K562 (cell line): ENCODE measurements around the gene LYPD6B. TPM values are rescaled to one million over a fixed set of nuclear protein-coding genes. Genes with fewer than 3 reads are reported as not detected.

Experiments
- ATAC-seq: fragments of 200-7000 bp; cut with Tn5 transposase; 3 replicates; pipeline ENCODE4 v1.9.1; 2020; ENCODE audit warnings: moderate library complexity
- BruUV-seq: library from RNA; stranded (reverse); fragments of 400-500 nt; replicated peaks from 2 replicates; lab custom pipeline; 2021; lab: Mats Ljungman, UMichigan
- CTCF ChIA-PET: fragments of 300-600 bp; formaldehyde crosslinking; extraction: SDS; loops from one replicate; lab custom pipeline; 2021; ENCODE audit warnings: low intra/inter-chr PET ratio; lab: Yijun Ruan, JAX
- POLR2A ChIA-PET: fragments of 300-600, 350-650 bp; sonication (Branson Sonifier 250); formaldehyde crosslinking; extraction: SDS; loops from one replicate; lab custom pipeline; 2021; ENCODE audit warnings: antibody characterized with exemption, inconsistent platforms; lab: Yijun Ruan, JAX
- DNase-seq, 4 experiments: peaks; one replicate each; pipeline versions ENCODE4 v3.0.0 to v3.0.0-alpha.2; 2011 to 2018; ENCODE audit warnings: low spot score in 3 of 4, mixed read lengths in 3 of 4; ENCODE audit errors: extremely low read depth in 1 of 4
- FAIRE-seq: peaks from 2 replicates; lab custom pipeline; 2011; peaks lifted over from hg19 to GRCh38; lab: Jason Lieb, UNC
- H2AFZ ChIP-seq: 2 replicates; pipeline ENCODE4 v1.6.0; 2011; ENCODE audit warnings: low read depth, low read length, control low read depth, inconsistent platforms
- H3K27ac ChIP-seq: fragments of 200-600 bp; 3 replicates; pipeline ENCODE4 v1.8.0; 2011; ENCODE audit warnings: low read depth, mild to moderate bottlenecking, control low read depth, inconsistent platforms, low read length, moderate library complexity, mixed read lengths; ENCODE audit errors: extremely low read depth
- H3K27me3 ChIP-seq, 2 experiments: fragments of 300-600 bp in 1 of 2; 2 replicates in 1 of 2; 3 replicates in 1 of 2; pipeline versions ENCODE4 v1.6.0 to v1.8.0; 2011; ENCODE audit warnings: inconsistent platforms in 2 of 2, low read length in 2 of 2, mild to moderate bottlenecking in 1 of 2, mixed read lengths in 1 of 2, moderate library complexity in 1 of 2; ENCODE audit not compliant: control insufficient read depth in 2 of 2, insufficient read depth in 2 of 2
- H3K36me3 ChIP-seq: fragments of 300-600 bp; 3 replicates; pipeline ENCODE4 v1.8.0; 2011; ENCODE audit warnings: mild to moderate bottlenecking, low read length, inconsistent platforms; ENCODE audit not compliant: control insufficient read depth, insufficient read depth
- H3K4me1 ChIP-seq, 2 experiments: fragments of 200-600 bp in 1 of 2; replicated peaks in 1 of 2; 2 replicates in 1 of 2; 3 replicates in 1 of 2; pipeline versions ENCODE4 v1.5.1 to v1.8.0; 2011; ENCODE audit warnings: inconsistent platforms in 2 of 2, low read length in 2 of 2, mild to moderate bottlenecking in 1 of 2, mixed read lengths in 1 of 2, moderate library complexity in 1 of 2; ENCODE audit not compliant: control insufficient read depth in 2 of 2, insufficient read depth in 2 of 2
- H3K4me2 ChIP-seq: 2 replicates; pipeline ENCODE4 v1.6.1; 2011; ENCODE audit warnings: low read length, control low read depth, inconsistent platforms, mixed read lengths; ENCODE audit not compliant: insufficient read depth
- H3K4me3 ChIP-seq: fragments of 200-600 bp; sonication (generic), shearing (Covaris generic); 2 replicates; pipeline ENCODE4 v1.5.1; 2016; ENCODE audit warnings: control low read depth, inconsistent platforms
- H3K79me2 ChIP-seq: fragments of 200-600 bp; 3 replicates; pipeline ENCODE4 v1.8.0; 2011; ENCODE audit warnings: low read length, inconsistent platforms; ENCODE audit not compliant: control insufficient read depth, insufficient read depth
- H3K9ac ChIP-seq, 2 experiments: 2 replicates each; pipeline versions ENCODE4 v1.6.0 to v1.6.1; 2011; ENCODE audit warnings: low read depth in 2 of 2, low read length in 2 of 2, control low read depth in 1 of 2, inconsistent platforms in 1 of 2, mild to moderate bottlenecking in 1 of 2, mixed read lengths in 1 of 2; ENCODE audit not compliant: insufficient read depth in 1 of 2
- H3K9me1 ChIP-seq: one replicate; pipeline ENCODE4 v1.6.0; 2011; ENCODE audit warnings: inconsistent platforms, mild to moderate bottlenecking, low read length, moderate library complexity; ENCODE audit not compliant: control insufficient read depth, insufficient read depth
- H3K9me3 ChIP-seq: replicated peaks from 2 replicates; pipeline ENCODE4 v1.5.1; 2011; ENCODE audit warnings: low read depth, low read length, inconsistent platforms; ENCODE audit not compliant: control insufficient read depth, insufficient read depth
- H4K20me1 ChIP-seq: replicated peaks from 2 replicates; pipeline ENCODE4 v1.6.1; 2011; ENCODE audit warnings: low read length, inconsistent platforms, mixed read lengths; ENCODE audit not compliant: control insufficient read depth, insufficient read depth
- ARID2 ChIP-seq: fragments of 450-650 bp; IDR thresholded peaks from 2 replicates; pipeline ENCODE4 v1.6.1; 2017; ENCODE audit warnings: antibody characterized with exemption, mild to moderate bottlenecking
- FOXM1 ChIP-seq, 2 experiments: fragments of 450-650 bp in 1 of 2; sonication (generic) in 1 of 2; formaldehyde crosslinking in 1 of 2; IDR thresholded peaks; 2 replicates each; pipeline versions ENCODE4 v1.6.1 to v1.9.0; 2017 to 2022; ENCODE audit warnings: low read depth in 2 of 2, mild to moderate bottlenecking in 2 of 2, missing genetic modification reagents in 1 of 2, moderate library complexity in 1 of 2
- SNIP1 ChIP-seq: fragments of 450-650 bp; IDR thresholded peaks from 2 replicates; pipeline ENCODE4 v1.7.1; 2017; ENCODE audit warnings: low read depth, mild to moderate bottlenecking
- TFAP4 ChIP-seq: sonication (generic); formaldehyde crosslinking; IDR thresholded peaks from 2 replicates; pipeline ENCODE4 v1.8.0; 2022; ENCODE audit warnings: missing genetic modification reagents, mild to moderate bottlenecking, moderate library complexity, borderline replicate concordance
- THRAP3 ChIP-seq: fragments of 450-650 bp; IDR thresholded peaks from 2 replicates; pipeline ENCODE4 v1.6.1; 2016; ENCODE audit warnings: mild to moderate bottlenecking, inconsistent platforms, borderline replicate concordance
- YY1 ChIP-seq, 3 experiments: IDR thresholded peaks; 2 replicates each; pipeline ENCODE4 v1.6.1; 2011; ENCODE audit warnings: low read length in 2 of 3, mild to moderate bottlenecking in 2 of 3, moderate library complexity in 2 of 3, borderline replicate concordance in 1 of 3, control low read depth in 1 of 3, low read depth in 1 of 3; ENCODE audit not compliant: insufficient read depth in 3 of 3, insufficient replicate concordance in 2 of 3, control insufficient read depth in 1 of 3, insufficient read length in 1 of 3; ENCODE audit errors: extremely low read depth in 1 of 3
- ZNF740 ChIP-seq, 3 experiments: fragments of 200-800 bp in 1 of 3; sonication (Bioruptor generic) in 1 of 3; sonication (generic) in 1 of 3; formaldehyde crosslinking in 1 of 3; IDR thresholded peaks; 2 replicates each; pipeline versions ENCODE4 v1.6.1 to v1.8.0; 2016 to 2022; ENCODE audit warnings: mild to moderate bottlenecking in 2 of 3, missing compliant biosample characterization in 2 of 3, missing genetic modification characterization in 2 of 3, missing genetic modification reagents in 1 of 3
- WGBS: fragments of 100-300 bp; shearing (Covaris generic); methylation state at CpG from one replicate; pipeline ENCODE4 v1.1.6; 2016; ENCODE audit warnings: low coverage, mixed read lengths; ENCODE audit not compliant: insufficient coverage; ENCODE audit errors: missing lambda C conversion rate; 5-methylcytosine and 5-hydroxymethylcytosine counted together
- in situ Hi-C: fragments of 300-500 bp; cut with MboI; formaldehyde crosslinking; loops from 4 replicates; pipeline ENCODE4 v1.15.0; 2018; ENCODE audit warnings: inconsistent platforms, mixed read lengths
- intact Hi-C: fragments of 100-400 bp; cut with micrococcal nuclease; formaldehyde crosslinking; loops from 2 replicates; pipeline ENCODE4 v1.14.2; 2022
- polyA plus RNA-seq, 8 experiments: library from polyadenylated mRNA; depleted of rRNA in 4 of 8; stranded (reverse) in 5 of 8; unstranded in 3 of 8; fragments of >200 nt; fragmentation: Nextera tagmentation in 2 of 8; fragmentation: Illumina TruSeq in 1 of 8; extraction: Ambion mirVana in 2 of 8; extraction: Trizol in 1 of 8; gene quantifications; 2 replicates each; pipeline versions ENCODE4 v1.2.1 to v1.2.3, GENCODE V29; 2011 to 2014; ENCODE audit warnings: inconsistent platforms in 1 of 8, missing spikeins in 1 of 8
- total RNA-seq, 7 experiments: library from RNA; depleted of rRNA in 6 of 7; stranded (reverse); fragments of >200 nt in 6 of 7; fragmentation: Illumina TruSeq in 2 of 7; extraction: Trizol in 2 of 7; gene quantifications; 2 replicates each; pipeline versions ENCODE4 v1.2.1 to v1.2.3, GENCODE V29; 2011 to 2021; ENCODE audit warnings: low replicate concordance in 1 of 7
- TF ChIP-seq, protein P1 (sequence below): fragments of 250-450 bp; sonication (Bioruptor Pico); IDR thresholded peaks from 2 replicates; pipeline ENCODE4 v1.5.0; 2020; ENCODE audit warnings: mild to moderate bottlenecking
- TF ChIP-seq, protein P2 (sequence below): fragments of 450-650 bp; IDR thresholded peaks from 2 replicates; pipeline ENCODE4 v1.7.1; 2018; ENCODE audit warnings: mild to moderate bottlenecking, low read depth; ENCODE audit not compliant: partially characterized antibody

LYPD6B gene
- total and polyA plus RNA-seq, 9 of the 15 experiments (the other 6 are each of a cell fraction or from before 2014, with no cell fraction given) = not detected

DNA sequence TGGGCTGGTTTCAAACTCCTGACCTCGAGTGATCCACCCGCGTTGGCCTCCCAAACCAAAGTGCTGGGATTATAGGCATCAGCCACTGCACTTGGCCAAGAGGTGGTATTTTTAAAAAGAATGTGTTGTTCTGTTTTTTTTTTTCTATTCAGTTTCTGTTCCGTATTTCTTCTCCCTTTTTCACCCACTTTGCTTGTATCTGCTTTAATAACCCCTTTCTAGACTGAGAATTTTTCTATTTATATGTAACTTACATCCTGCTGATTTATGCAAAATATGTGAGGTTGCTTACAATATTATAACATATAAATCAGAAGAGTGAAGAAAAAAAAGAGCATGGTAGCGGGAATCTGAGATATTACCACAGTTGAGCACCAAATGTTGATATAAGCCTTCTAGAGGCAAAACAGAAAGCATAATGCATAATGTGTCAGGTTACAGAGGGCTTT, 17.2 kb upstream of the LYPD6B start:
- DNase-seq (no peak), ATAC-seq (no peak), FAIRE-seq (no peak)
- no peaks in the 10 kb centered on the region for H3K36me3 ChIP-seq
- 0% methylated on average over 5 of the region's 5 CpGs for WGBS
- H3K27ac ChIP-seq = no peak overlapping the region
- CTCF ChIA-PET = interaction anchor here (0.6 kb wide), 1 partner anchor 1726 kb away, joined by 3 read pairs; no protein-coding TSS in a partner anchor
- H3K9me1 ChIP-seq = no peaks in the 10 kb centered on the region
- H3K4me1 ChIP-seq = no peaks in the 10 kb centered on the region
- no peaks in the 10 kb centered on the region for H3K79me2 ChIP-seq
- no peaks in the 10 kb centered on the region for H4K20me1 ChIP-seq
- no TSS peak for BruUV-seq
- no peak overlapping the region for H2AFZ ChIP-seq
- H3K4me3 ChIP-seq = no peak overlapping the region
- no peak overlapping the region for H3K4me2 ChIP-seq
- H3K27me3 ChIP-seq = peaks cover 8 to 10% of the 10 kb centered on the region in 2 experiments; a peak in 2 of 5 replicates
- TF ChIP-seq ARID2 (no peak), SNIP1 (no peak), THRAP3 (no peak), ZNF740 (CRISPR knock-in tag; IDR thresholded peaks at IDR 0.05) (no peak), ZNF740 (tag; IDR thresholded peaks at IDR 0.05) (no peak), FOXM1 (IDR thresholded peaks at IDR 0.05; ENCODE audit: low read depth) (no peak), FOXM1 (CRISPR knock-in tag; IDR thresholded peaks at IDR 0.05; ENCODE audit: low read depth) (no peak), TFAP4 (CRISPR knock-in tag) (no peak), YY1 (IDR thresholded peaks at IDR 0.05; ENCODE audit: borderline replicate concordance in 1 of 3, control insufficient read depth in 1 of 3, extremely low read depth in 1 of 3, insufficient read depth in 3 of 3, insufficient read length in 1 of 3, insufficient replicate concordance in 2 of 3, low read depth in 1 of 3, low read length in 2 of 3) (no peak)
- TF ChIP-seq, protein P1, sequence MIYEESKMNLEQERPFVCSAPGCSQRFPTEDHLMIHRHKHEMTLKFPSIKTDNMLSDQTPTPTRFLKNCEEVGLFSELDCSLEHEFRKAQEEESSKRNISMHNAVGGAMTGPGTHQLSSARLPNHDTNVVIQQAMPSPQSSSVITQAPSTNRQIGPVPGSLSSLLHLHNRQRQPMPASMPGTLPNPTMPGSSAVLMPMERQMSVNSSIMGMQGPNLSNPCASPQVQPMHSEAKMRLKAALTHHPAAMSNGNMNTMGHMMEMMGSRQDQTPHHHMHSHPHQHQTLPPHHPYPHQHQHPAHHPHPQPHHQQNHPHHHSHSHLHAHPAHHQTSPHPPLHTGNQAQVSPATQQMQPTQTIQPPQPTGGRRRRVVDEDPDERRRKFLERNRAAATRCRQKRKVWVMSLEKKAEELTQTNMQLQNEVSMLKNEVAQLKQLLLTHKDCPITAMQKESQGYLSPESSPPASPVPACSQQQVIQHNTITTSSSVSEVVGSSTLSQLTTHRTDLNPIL (CRISPR knock-in tag) = no peak
- TF ChIP-seq, protein P2, sequence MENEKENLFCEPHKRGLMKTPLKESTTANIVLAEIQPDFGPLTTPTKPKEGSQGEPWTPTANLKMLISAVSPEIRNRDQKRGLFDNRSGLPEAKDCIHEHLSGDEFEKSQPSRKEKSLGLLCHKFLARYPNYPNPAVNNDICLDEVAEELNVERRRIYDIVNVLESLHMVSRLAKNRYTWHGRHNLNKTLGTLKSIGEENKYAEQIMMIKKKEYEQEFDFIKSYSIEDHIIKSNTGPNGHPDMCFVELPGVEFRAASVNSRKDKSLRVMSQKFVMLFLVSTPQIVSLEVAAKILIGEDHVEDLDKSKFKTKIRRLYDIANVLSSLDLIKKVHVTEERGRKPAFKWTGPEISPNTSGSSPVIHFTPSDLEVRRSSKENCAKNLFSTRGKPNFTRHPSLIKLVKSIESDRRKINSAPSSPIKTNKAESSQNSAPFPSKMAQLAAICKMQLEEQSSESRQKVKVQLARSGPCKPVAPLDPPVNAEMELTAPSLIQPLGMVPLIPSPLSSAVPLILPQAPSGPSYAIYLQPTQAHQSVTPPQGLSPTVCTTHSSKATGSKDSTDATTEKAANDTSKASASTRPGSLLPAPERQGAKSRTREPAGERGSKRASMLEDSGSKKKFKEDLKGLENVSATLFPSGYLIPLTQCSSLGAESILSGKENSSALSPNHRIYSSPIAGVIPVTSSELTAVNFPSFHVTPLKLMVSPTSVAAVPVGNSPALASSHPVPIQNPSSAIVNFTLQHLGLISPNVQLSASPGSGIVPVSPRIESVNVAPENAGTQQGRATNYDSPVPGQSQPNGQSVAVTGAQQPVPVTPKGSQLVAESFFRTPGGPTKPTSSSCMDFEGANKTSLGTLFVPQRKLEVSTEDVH = no peak
- TF ChIP-seq, all 486 proteins: peak for 0
- H3K9me3 ChIP-seq = no peaks in the 10 kb centered on the region
- H3K9ac ChIP-seq = no peak overlapping the region
- POLR2A ChIA-PET = no interaction called here
- intact Hi-C loops (no loop called here), in situ Hi-C loops (no loop called here)
